Germinal center (tissue), 1 donor: ENCODE measurements around the gene RRAS2.
"Not testable (repeated sequence)": the region's sequence is repeated elsewhere in the genome, so short reads cannot be mapped to it uniquely, and the experiment has no call there.

Source experiments
- DNase-seq: peaks from one replicate; pipeline ENCODE4 v3.0.0; 2012; ENCODE audit warnings: mixed read lengths, low spot score

The RRAS2 gene

DNA sequence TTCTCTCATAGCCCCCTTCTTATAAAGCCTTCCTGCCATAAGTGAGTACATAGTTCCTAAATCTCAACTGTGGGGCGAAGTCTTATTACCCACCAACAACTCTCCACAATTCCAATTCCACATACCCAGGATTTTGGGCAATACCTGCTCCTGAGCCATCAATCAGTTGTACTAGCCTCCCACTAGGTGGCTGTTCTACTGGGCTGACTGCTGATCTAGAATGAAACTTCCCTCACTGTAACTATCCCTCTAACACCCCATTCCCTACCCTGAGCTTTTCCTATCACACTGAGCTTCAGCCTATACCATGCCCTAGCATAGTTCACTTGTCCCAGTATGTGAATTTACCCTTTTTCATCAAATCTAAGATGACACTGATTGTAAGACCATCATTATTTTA is 52.5 kb downstream of the RRAS2 start:
- no peak for DNase-seq

GRCh38 chr11:14305649-14306048 is 53.3 kb downstream of the RRAS2 start:
- DNase-seq, result no peak

DNA sequence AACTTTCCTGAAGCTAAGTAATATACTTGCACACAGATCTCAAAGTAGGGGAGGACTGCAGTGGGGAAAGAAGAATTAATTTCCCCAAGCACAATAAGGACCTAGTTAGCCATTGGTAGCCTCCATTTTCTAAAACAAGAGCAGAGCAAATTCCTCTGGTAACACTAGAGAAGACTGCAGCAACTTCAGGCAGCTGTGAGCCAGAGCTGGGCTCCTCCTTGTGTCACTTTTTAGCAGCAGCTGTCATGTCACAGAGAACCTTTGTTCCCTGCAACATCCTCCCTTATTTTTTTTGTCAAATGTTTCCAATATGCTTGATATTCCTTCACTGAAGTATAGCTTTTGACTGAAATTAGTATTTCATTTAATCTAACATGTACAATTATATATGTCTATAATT is 54.4 kb downstream of the RRAS2 start:
- no peak for DNase-seq

DNA sequence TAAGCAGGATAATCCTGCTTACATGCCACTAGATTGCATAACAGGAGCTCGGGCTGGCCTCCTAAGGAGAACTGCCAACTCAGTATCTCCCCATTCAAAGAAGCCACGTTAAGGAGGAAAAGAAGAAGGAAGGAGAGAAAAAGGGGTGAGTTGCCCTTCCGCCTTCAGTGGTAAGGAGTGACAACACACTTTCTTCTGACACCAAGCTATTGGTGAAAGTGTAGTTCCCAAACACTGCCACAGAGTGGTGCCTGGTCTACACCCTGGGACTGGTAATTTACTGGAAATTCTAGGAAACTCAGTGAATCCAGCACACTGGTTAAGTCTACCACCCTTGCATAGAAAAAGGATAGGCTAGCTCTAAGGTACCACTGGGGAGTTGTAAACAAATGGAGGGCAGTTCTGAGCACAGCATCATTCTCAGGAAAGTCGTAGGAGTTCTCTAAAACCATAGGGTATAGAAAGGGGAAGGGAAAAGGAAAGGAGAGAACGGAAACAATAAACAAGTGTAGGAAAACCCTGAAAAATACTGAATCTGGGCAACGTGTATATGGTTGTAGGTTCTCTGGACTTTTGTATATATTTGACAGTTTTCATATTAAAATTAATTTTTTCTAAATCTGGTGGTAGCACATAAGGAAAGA is 58.2 kb downstream of the RRAS2 start:
- peak; percentile 50 for DNase-seq

DNA sequence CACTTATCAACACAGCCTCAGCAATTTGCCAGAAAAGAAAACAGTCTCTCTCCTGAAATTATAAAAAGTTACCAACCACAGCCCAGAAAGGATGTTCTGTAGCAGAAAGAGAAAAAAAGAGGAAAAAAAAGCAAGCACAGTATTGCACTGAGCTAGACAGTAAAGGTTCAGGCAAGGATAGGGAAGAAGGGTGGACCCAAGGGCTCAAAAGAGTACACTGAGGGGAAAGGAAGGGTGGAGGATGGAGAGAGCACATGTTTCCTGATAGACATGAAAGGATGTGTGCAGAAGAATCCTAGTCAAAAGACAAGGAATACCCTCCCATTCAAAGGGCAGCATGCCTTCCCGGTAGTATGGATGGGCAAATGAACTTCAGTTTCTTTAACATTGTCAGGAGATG is 59.1 kb downstream of the RRAS2 start:
- DNase-seq, result no peak

- no peak for DNase-seq
Observed at GRCh38 chr11:14290422-14290821, 68.6 kb downstream of the RRAS2 start.

DNA sequence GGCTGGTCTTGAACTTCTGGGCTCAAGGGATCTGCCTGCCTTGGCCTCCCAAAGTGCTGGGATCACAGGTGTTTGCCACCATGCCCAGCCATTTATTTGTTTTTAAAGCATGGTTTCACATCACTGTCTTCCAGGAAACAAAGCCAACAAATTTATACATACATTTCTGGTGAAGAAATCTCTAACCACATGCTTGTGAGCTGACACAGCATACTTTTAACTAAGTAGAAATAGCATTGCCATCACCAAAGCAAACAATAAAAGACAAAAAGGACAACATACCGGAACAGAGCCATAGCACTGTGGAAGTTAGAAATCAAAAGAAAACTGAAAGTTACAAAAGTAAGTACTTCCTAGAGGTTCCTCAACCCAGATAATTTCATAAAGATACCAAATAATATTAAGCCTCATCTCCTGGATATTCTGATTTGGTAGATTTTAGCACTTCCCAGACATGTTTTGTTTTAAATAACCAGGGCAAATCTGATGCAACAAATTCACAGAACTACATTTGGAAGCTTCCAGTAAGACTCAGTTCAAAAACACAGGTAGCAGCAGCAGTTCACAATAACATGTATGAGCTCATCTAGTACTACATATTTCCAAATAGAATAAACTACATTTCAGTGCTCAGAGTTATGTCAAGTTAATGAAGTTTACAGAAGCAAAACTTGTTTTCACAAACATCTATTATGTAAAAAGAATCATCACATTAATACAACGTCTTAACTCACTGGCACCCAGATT is 70.6 kb downstream of the RRAS2 start:
- no peak for DNase-seq

DNA sequence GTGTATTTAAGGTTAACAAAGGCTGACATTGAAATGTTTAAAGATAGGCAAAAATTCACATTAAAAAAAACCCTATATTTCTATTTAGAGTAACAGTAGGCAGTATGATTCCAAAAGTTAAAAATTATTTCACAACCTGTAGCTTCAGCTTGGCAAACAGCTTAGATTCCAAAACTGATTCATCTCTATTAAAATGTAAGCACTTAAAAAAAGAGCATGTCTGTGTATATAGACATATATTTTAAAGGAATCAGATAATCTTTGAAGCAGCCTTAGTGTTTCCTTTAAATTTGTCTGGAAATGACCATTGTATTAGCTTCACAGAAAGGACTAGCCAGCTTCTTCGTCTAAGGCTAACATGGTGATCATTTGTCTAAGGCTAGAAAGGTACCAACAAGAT is 80.1 kb downstream of the RRAS2 start:
- not testable (repeated sequence) for DNase-seq

- no peak for DNase-seq
Observed at GRCh38 chr11:14275076-14275475, 83.9 kb downstream of the RRAS2 start.

DNA sequence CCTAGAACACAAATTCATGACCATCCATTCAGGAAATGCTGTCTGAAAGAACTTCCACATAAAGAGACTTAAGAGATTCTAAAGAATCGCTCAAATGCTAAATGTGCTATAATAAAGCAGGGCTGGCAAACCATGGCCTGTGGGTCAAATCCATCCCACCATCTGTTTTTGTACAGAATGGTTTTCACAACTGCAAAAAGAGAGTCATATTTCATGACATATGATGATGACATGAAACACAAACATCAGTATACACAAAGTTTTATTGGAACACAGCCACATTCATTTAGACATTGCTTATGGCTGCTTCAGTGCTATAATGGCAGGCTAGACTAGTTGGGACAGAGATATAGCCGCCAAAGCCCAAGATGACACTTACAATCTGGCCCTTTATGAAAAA is 85.1 kb downstream of the RRAS2 start:
- no peak for DNase-seq

DNA sequence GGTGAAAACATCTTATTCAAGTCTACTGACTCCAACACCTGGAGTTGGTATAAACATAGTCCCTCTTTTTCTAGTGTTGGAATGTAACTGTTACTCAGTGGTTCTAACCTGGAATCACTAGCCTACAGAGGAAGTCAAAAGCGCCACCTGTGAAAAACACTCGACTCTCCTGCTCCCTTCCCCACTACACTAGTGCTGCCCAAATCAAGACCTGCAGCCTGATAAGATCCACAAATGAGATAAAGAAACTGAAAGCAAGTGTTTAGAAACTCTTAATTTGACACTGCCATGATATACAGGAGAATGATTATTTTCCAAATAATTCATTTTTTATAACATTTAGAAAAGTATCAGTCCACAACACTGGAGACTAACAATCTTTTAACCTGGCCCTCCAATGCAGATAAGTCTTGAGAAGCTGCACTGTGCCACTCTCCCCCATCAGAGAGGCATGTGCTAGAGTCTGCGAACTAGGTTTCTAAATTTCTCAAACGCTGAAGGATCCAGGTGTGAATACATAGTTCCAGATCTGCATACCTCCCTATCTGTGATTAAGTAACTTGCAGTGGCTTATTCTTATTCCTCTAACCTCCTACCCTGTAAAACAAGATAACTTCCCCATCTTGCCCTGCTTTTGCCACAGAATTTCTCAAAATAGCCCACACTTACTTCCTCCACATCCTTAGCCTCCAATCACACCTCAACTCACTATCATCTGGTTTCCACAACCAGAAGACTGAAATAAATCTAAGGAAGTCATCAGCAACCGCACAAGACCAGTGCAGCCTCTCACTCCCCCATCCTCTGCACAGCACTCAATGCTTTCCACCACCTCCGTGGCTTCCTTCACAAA is 88.1 kb downstream of the RRAS2 start:
- DNase-seq, result peak; percentile 30

DNA sequence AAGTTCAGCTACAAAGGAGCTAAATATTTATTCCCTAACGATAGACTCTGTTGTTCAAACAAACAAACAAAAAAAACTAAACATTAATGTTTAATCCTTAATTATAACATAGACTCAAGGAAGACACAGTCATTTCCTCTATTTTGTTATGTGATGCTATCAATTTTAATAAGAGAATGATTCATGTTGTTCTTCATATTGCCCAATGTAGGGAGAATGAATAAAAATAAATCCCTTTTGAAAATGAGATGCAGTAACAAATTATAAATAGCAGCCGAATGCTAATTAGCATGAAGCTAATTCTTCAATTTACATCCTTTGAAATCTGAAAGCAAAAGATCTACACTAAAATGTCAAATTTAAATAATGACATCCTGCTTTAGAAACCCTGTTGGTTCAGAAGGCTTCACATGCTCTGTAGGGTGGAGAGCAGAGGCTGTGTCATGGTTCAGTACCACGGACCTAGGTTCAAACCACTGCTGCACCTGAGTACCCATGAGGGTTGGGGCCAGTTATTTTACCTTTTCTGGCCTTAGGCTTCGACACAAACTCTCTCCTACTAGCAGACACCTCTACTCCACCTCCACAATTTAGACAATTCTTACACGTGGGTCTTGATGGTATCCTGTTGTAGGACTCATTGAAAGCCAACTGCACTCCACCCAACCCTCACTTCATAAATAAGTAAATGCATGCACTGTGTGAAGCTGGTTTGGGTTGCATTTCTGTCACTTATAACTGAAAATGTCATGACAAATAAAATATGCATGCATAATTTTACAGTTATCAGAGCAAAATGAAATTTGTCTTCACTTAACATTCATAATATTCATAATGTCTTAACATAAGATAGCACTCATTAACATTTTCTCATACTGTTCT is 89.0 kb downstream of the RRAS2 start:
- DNase-seq, result peak; percentile 28

GRCh38 chr11:14267861-14268635 is 90.9 kb downstream of the RRAS2 start:
- no peak for DNase-seq

DNA sequence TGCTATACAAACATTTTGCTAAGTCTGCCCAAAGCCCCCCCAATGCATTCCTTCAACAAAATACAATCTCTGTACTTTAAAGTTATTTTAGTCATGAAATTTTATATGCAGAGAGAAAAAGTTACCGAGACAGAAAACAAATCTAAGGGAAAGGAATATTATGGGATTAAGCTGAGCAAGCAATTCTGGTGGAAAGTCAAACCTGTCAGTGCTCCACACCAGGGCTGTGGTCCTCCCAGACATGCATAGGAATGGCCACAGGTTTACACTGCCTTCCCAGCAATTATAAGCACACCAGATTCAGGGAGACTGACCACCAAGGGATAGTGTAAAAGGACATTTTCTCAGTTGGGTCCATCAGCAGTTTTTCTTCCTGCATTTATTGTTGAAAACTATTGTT is 92.4 kb downstream of the RRAS2 start:
- no peak for DNase-seq

DNA sequence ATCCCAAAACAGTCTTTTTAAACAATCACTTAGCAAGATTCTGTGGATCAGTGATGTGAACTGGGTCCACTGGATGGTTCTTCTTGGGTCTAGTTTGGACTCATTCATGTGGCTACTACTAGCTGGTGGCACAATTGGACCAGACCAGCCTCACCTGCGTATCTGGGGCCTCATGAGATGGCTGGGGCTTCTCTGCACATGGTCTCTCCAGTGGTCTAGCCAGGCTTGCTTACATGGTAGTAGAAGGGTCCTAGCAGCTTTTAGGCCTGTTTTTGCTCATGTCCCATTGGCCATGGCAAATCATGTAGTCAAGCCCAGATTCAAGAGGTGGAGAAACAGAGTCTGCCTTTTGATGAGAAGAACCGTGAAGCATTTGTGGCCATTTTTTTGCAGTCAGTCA is 94.0 kb downstream of the RRAS2 start:
- no peak for DNase-seq

GRCh38 chr11:14262271-14262846 is 96.6 kb downstream of the RRAS2 start:
- DNase-seq, result no peak

DNA sequence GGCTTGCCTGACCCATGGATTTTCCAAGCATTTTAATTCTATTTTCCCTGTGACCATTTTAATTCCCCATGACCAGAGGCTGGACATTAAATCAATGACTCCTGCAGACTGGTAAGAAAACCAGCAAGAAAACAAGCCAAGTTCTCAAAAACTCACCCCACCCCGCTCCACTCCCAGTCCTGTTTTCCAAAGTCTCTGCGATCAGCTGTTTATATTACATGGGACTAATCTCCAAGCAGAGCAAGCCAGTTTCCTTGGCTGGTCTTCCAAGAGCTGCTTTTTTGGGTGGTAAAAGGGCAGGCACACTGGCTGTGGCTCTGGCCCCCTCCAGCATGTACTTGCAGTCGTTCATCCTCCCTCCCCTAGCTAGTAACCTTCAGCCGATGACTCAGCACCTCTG is 97.9 kb downstream of the RRAS2 start:
- DNase-seq, result no peak

- no peak for DNase-seq
Observed at GRCh38 chr11:14259878-14260277, 99.1 kb downstream of the RRAS2 start.

GRCh38 chr11:14259186-14259784 is 99.7 kb downstream of the RRAS2 start:
- no peak for DNase-seq

DNA sequence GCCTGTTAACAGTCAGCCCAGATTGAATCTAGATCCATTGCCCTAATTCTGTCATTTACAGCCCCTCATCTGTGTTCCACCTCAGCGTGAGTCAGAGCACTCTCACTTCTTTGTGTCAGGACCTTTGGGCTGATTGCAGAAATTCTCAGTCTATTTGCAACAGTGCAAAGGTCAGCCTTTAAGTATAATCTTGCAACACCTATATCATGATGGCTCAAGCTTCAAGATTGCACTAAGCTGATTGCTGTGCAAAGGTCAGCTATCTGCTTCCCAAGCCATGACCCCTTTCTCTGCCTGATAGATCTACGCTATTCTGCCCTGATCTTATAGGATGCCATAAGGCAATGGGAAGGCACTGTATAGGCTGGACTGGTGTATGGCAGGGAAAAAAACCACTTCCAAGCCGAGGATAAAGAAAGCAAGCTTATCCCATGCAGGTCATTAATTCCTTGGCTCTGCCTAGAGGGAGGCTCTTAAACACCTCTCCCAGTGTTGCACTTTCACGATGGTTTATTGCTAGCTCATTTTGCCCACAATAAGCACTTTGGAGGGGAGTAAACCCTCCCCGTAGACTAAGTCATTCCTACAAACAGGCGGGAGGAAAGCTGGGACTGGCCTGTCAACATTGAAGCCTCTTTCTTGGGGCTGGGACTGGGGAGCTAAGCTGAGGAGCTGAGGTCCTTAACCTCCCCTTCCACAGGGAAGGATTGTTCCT is 100.6 kb downstream of the RRAS2 start:
- no peak for DNase-seq
